ENCODE data around the gene ADAM10.

- no peak for TF ChIP-seq CTCF (IDR thresholded peaks at IDR 0.05)
- TF ChIP-seq POLR2A (IDR thresholded peaks at IDR 0.05): no peak
These were observed 159.3 kb downstream of the ADAM10 start for GRCh38 chr15:58590236-58590635.
